ENCODE measurements around the gene DNAH11. TPM values are rescaled to one million over a fixed set of nuclear protein-coding genes. Genes with fewer than 3 reads are reported as not detected.

DNAH11 gene
- total and polyA plus RNA-seq, 2 of the 4 experiments (the other 2 are of a cell fraction) = not detected

DNA sequence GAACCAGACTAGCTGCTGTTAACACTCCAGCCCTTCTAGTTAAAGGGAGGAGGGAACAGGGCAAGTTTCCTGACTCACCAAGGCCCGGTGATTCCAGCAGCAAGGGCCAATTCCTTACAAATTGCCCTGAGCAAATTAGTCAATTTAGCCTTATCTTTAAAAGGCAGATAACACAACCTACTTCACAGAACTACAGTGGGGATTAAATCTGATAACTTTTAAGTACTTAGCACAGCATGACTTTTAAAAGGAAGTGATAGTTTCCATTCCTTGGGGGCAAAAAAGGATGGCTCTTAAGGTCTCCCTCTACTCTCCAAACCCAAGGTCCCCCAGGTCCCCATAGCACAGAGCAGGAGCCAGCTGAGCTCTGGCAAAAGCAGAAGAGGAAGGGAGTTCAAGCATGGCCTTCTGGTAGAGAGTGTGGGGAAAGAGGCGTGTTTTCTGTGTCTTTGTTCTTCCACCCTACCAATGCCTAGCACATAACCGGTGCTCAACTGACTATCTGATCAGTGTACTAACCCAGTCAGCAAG, 398.8 kb downstream of the DNAH11 start:
- no peak overlapping the region for H2AK5ac ChIP-seq (ENCODE audit: low read depth, low read length)
- H3K18ac ChIP-seq (ENCODE audit: low read depth, low read length) = no peak overlapping the region
- POLR2A ChIA-PET (ENCODE audit: unreplicated experiment) = no interaction called here
- H3K9me1 ChIP-seq (ENCODE audit: insufficient read depth, low read length) = no peaks in the 10 kb centered on the region; the same call in 1 of the 2 replicates
- H4K8ac ChIP-seq (ENCODE audit: low read depth in 2 of 2, low read length in 2 of 2) = no peak overlapping the region
- H3K23ac ChIP-seq (ENCODE audit: low read depth, low read length) = no peak overlapping the region
- H3K14ac ChIP-seq (replicated peaks; ENCODE audit: low read depth, low read length) = no peak overlapping the region
- in situ Hi-C loops (cut with MboI; ENCODE audit: low sequenced_read_pairs) (no loop called here), intact Hi-C loops (cut with micrococcal nuclease) (no loop called here), dilution Hi-C loops (cut with HindIII; ENCODE audit: low sequenced_read_pairs, unreplicated experiment) (no loop called here)
- no peak overlapping the region for H2AK9ac ChIP-seq (replicated peaks; ENCODE audit: low read depth, low read length, poor library complexity)
- no peak overlapping the region for H4K5ac ChIP-seq (ENCODE audit: low read depth, low read length)
- peak; percentile 43 for DNase-seq
- H4K91ac ChIP-seq (ENCODE audit: insufficient read depth, low read depth, low read length) = no peak overlapping the region
- BruUV-seq (replicated peaks) = no TSS peak
- H2AFZ ChIP-seq (replicated peaks; ENCODE audit: low read length, poor library complexity) = no peak overlapping the region
- H3K4me1 ChIP-seq (ENCODE audit: control insufficient read depth, insufficient read depth, low read length) = peaks cover 5% of the 10 kb centered on the region
- CTCF ChIA-PET = no interaction called here
- no peak overlapping the region for H3K4me3 ChIP-seq (ENCODE audit: insufficient read depth, low read depth, low read length)
- H2BK20ac ChIP-seq (ENCODE audit: low read depth, low read length) = no peak overlapping the region
- TF ChIP-seq CTCF (conservative IDR thresholded peaks at IDR 0.05; ENCODE audit: low read depth, low read length) (no peak), RCOR1 (IDR thresholded peaks at IDR 0.05; ENCODE audit: insufficient replicate concordance, low read length) (no peak), ELK1 (IDR thresholded peaks at IDR 0.05; ENCODE audit: borderline replicate concordance, low read depth, low read length) (no peak), RAD21 (IDR thresholded peaks at IDR 0.05; ENCODE audit: low read length) (no peak), NFE2L2 (IDR thresholded peaks at IDR 0.05; ENCODE audit: low read depth, low read length) (no peak), MAFK (IDR thresholded peaks at IDR 0.05; ENCODE audit: low read depth, low read length) (no peak), CHD1 (IDR thresholded peaks at IDR 0.05; ENCODE audit: low read depth, low read length) (no peak), USF2 (IDR thresholded peaks at IDR 0.05; ENCODE audit: low read depth, low read length) (no peak), POLR2A (IDR thresholded peaks at IDR 0.05; ENCODE audit: low read depth, low read length) (no peak), MXI1 (IDR thresholded peaks at IDR 0.05; ENCODE audit: borderline replicate concordance, low read depth, low read length) (no peak), RFX5 (IDR thresholded peaks at IDR 0.05; ENCODE audit: low read depth, low read length) (no peak), CEBPB (IDR thresholded peaks at IDR 0.05; ENCODE audit: low read depth, low read length) (no peak), MAZ (IDR thresholded peaks at IDR 0.05; ENCODE audit: borderline replicate concordance, low read depth, low read length) (no peak)
- no peak overlapping the region for H3K27ac ChIP-seq (ENCODE audit: insufficient read depth, low read length)
- H4K20me1 ChIP-seq (ENCODE audit: insufficient read depth, low read length) = no peaks in the 10 kb centered on the region; the same call in 1 of the 2 replicates
- H3K4ac ChIP-seq (ENCODE audit: low read depth, low read length) = no peak overlapping the region
- peak overlapping the region; percentile 20; the same call in 1 of the 2 replicates for H3K4me2 ChIP-seq (ENCODE audit: low read depth, low read length)
- peaks cover 17 to 22% of the 10 kb centered on the region in 2 experiments for H3K79me1 ChIP-seq (ENCODE audit: low read depth in 1 of 2, low read length in 2 of 2)
- no peak overlapping the region for H3K9ac ChIP-seq (ENCODE audit: low read depth, low read length)
- WGBS, 2 experiments (ENCODE audit: extremely low coverage in 2 of 2, insufficient read length in 1 of 2) = no CpG with 5 or more reads among the region's 3 CpGs
- H2BK5ac ChIP-seq (ENCODE audit: low read depth, low read length, poor library complexity, severe bottlenecking) = no peak overlapping the region
- 0 out of 2 replicates have a peak, but pooled peaks cover 2% of the 10 kb centered on the region for H3K36me3 ChIP-seq (ENCODE audit: control insufficient read depth, insufficient read depth, low read length)
- H2BK120ac ChIP-seq (ENCODE audit: low read depth, low read length) = no peak overlapping the region
- H2BK15ac ChIP-seq (ENCODE audit: low read depth, low read length) = no peak overlapping the region
- no peaks in the 10 kb centered on the region for H3K27me3 ChIP-seq (ENCODE audit: control insufficient read depth, insufficient read depth, low read length)
- no peak overlapping the region for H3K56ac ChIP-seq (ENCODE audit: extremely low read depth, insufficient read depth, low read length)
- no peaks in the 10 kb centered on the region for H3K9me3 ChIP-seq (ENCODE audit: control insufficient read depth, insufficient read depth, low read length)
- ATAC-seq (ENCODE audit: low read depth) = no peak

Measured in IMR-90 (cell line).